HEK293 (cell line): ENCODE data around the gene ABI3.

Experiments
- CTCF ChIA-PET: fragments of 350-600 bp; formaldehyde crosslinking; extraction: SDS; loops from one replicate; lab custom pipeline; 2021; ENCODE audit warnings: antibody characterized with exemption; lab: Yijun Ruan, JAX
- POLR2A ChIA-PET: fragments of 300-600 bp; formaldehyde crosslinking; extraction: SDS; loops from one replicate; lab custom pipeline; 2020; ENCODE audit warnings: antibody characterized with exemption, inconsistent platforms; lab: Yijun Ruan, JAX
- H3K27ac ChIP-seq: fragments of 200-500 bp; sonication (Bioruptor generic); 2 replicates; pipeline ENCODE4 v1.5.1; 2014; ENCODE audit warnings: low read depth, low read length, control low read depth, inconsistent platforms; ENCODE audit errors: extremely low read depth
- H3K36me3 ChIP-seq, 2 experiments: fragments of 200-500 bp in 1 of 2; sonication (Bioruptor generic) in 1 of 2; 1 replicate in 1 of 2; 2 replicates in 1 of 2; pipeline ENCODE4 v1.5.1; 2014 to 2017; ENCODE audit warnings: inconsistent platforms in 2 of 2, low read length in 2 of 2; ENCODE audit not compliant: control insufficient read depth in 2 of 2, insufficient read depth in 1 of 2
- H3K4me1 ChIP-seq: fragments of 200-500 bp; sonication (Bioruptor generic); 2 replicates; pipeline ENCODE4 v1.5.1; 2014; ENCODE audit warnings: mild to moderate bottlenecking, low read length, inconsistent platforms; ENCODE audit not compliant: control insufficient read depth, insufficient read depth
- H3K4me3 ChIP-seq: 2 replicates; pipeline ENCODE4 v1.5.1; 2011; ENCODE audit warnings: low read depth, mild to moderate bottlenecking, control low read depth, low read length, moderate library complexity
- H3K9me3 ChIP-seq: fragments of 200-500 bp; sonication (Bioruptor generic); 2 replicates; pipeline ENCODE4 v1.5.1; 2014; ENCODE audit warnings: low read depth, low read length, inconsistent platforms; ENCODE audit not compliant: control insufficient read depth, insufficient read depth
- GLI2 ChIP-seq: fragments of 450-650 bp; formaldehyde crosslinking; IDR thresholded peaks from 2 replicates; pipeline ENCODE4; 2017; ENCODE audit warnings: missing biosample characterization, missing genetic modification characterization, low read depth, borderline replicate concordance
- HOXC10 ChIP-seq: sonication (generic); formaldehyde crosslinking; IDR thresholded peaks from 2 replicates; pipeline ENCODE4 v1.8.1; 2023; ENCODE audit warnings: mild to moderate bottlenecking, missing genetic modification reagents
- OVOL3 ChIP-seq: fragments of 450-650 bp; formaldehyde crosslinking; IDR thresholded peaks from 2 replicates; pipeline ENCODE4 v1.5.1; 2016; ENCODE audit warnings: missing biosample characterization, missing genetic modification characterization
- PBX3 ChIP-seq: sonication (generic); formaldehyde crosslinking; IDR thresholded peaks from 2 replicates; pipeline ENCODE4 v1.8.1; 2022; ENCODE audit warnings: mild to moderate bottlenecking, moderate library complexity, missing genetic modification reagents
- SALL2 ChIP-seq: fragments of 450-650 bp; formaldehyde crosslinking; IDR thresholded peaks from 2 replicates; pipeline ENCODE4 v1.5.0; 2017; ENCODE audit warnings: missing biosample characterization, mild to moderate bottlenecking, missing genetic modification characterization, borderline replicate concordance
- SCRT2 ChIP-seq: fragments of 450-650 bp; formaldehyde crosslinking; IDR thresholded peaks from 2 replicates; pipeline ENCODE4 v1.5.1; 2016; ENCODE audit warnings: missing biosample characterization, missing genetic modification characterization
- YY2 ChIP-seq: fragments of 450-650 bp; formaldehyde crosslinking; IDR thresholded peaks from 2 replicates; pipeline ENCODE4 v1.5.1; 2016; ENCODE audit warnings: missing biosample characterization, missing genetic modification characterization
- ZBTB21 ChIP-seq: fragments of 450-650 bp; formaldehyde crosslinking; IDR thresholded peaks from 2 replicates; pipeline ENCODE4 v1.5.1; 2017; ENCODE audit warnings: missing biosample characterization, missing genetic modification characterization
- ZFP37 ChIP-seq: fragments of 450-650 bp; formaldehyde crosslinking; IDR thresholded peaks from 2 replicates; pipeline ENCODE4 v1.5.1; 2016; ENCODE audit warnings: missing biosample characterization, missing genetic modification characterization
- ZNF133 ChIP-seq: fragments of 450-650 bp; formaldehyde crosslinking; IDR thresholded peaks from 2 replicates; pipeline ENCODE4 v1.5.1; 2016; ENCODE audit warnings: missing biosample characterization, missing genetic modification characterization
- ZNF214 ChIP-seq: fragments of 450-650 bp; formaldehyde crosslinking; IDR thresholded peaks from 2 replicates; pipeline ENCODE4 v1.5.1; 2017; ENCODE audit warnings: missing biosample characterization, mild to moderate bottlenecking, missing genetic modification characterization, borderline replicate concordance
- ZNF280D ChIP-seq: fragments of 450-650 bp; formaldehyde crosslinking; IDR thresholded peaks from 2 replicates; pipeline ENCODE4 v1.5.1; 2016; ENCODE audit warnings: missing biosample characterization, missing genetic modification characterization
- ZNF292 ChIP-seq: fragments of 450-650 bp; formaldehyde crosslinking; IDR thresholded peaks from 2 replicates; pipeline ENCODE4 v1.5.1; 2016; ENCODE audit warnings: low read depth, missing biosample characterization, missing genetic modification characterization, borderline replicate concordance
- ZNF521 ChIP-seq: fragments of 450-650 bp; formaldehyde crosslinking; IDR thresholded peaks from 2 replicates; pipeline ENCODE4 v1.5.1; 2017; ENCODE audit warnings: missing biosample characterization, mild to moderate bottlenecking, missing genetic modification characterization
- ZNF529 ChIP-seq: fragments of 450-650 bp; formaldehyde crosslinking; IDR thresholded peaks from 2 replicates; pipeline ENCODE4 v1.5.1; 2017; ENCODE audit warnings: missing genetic modification characterization, missing biosample characterization; ENCODE audit not compliant: insufficient replicate concordance
- ZNF571 ChIP-seq: fragments of 450-650 bp; formaldehyde crosslinking; IDR thresholded peaks from 2 replicates; pipeline ENCODE4 v1.5.0; 2017; ENCODE audit warnings: missing biosample characterization, missing genetic modification characterization
- ZNF580 ChIP-seq: fragments of 450-650 bp; formaldehyde crosslinking; IDR thresholded peaks from 2 replicates; pipeline ENCODE4 v1.5.1; 2016; ENCODE audit warnings: missing biosample characterization, missing genetic modification characterization
- ZNF677 ChIP-seq: fragments of 450-650 bp; IDR thresholded peaks from 2 replicates; pipeline ENCODE4 v1.5.0; 2018; ENCODE audit warnings: missing biosample characterization, mild to moderate bottlenecking, missing genetic modification characterization, moderate library complexity
- ZNF747 ChIP-seq: fragments of 450-650 bp; formaldehyde crosslinking; IDR thresholded peaks from 2 replicates; pipeline ENCODE4 v1.5.1; 2016; ENCODE audit warnings: missing biosample characterization, missing genetic modification characterization
- ZSCAN18 ChIP-seq: fragments of 450-650 bp; formaldehyde crosslinking; IDR thresholded peaks from 2 replicates; pipeline ENCODE4 v1.5.1; 2016; ENCODE audit warnings: missing biosample characterization, missing genetic modification characterization
- TF ChIP-seq, protein P1 (sequence below): fragments of 450-650 bp; formaldehyde crosslinking; IDR thresholded peaks from 2 replicates; pipeline ENCODE4 v1.5.1; 2016; ENCODE audit warnings: missing biosample characterization, missing genetic modification characterization, borderline replicate concordance
- TF ChIP-seq, protein P2 (sequence below): fragments of 450-650 bp; formaldehyde crosslinking; IDR thresholded peaks from 2 replicates; pipeline ENCODE4 v1.5.1; 2016; ENCODE audit warnings: missing biosample characterization, missing genetic modification characterization

The ABI3 gene

GRCh38 chr17:49240619-49241018 is 30.1 kb downstream of the ABI3 start (continued):
- TF ChIP-seq, protein P1, sequence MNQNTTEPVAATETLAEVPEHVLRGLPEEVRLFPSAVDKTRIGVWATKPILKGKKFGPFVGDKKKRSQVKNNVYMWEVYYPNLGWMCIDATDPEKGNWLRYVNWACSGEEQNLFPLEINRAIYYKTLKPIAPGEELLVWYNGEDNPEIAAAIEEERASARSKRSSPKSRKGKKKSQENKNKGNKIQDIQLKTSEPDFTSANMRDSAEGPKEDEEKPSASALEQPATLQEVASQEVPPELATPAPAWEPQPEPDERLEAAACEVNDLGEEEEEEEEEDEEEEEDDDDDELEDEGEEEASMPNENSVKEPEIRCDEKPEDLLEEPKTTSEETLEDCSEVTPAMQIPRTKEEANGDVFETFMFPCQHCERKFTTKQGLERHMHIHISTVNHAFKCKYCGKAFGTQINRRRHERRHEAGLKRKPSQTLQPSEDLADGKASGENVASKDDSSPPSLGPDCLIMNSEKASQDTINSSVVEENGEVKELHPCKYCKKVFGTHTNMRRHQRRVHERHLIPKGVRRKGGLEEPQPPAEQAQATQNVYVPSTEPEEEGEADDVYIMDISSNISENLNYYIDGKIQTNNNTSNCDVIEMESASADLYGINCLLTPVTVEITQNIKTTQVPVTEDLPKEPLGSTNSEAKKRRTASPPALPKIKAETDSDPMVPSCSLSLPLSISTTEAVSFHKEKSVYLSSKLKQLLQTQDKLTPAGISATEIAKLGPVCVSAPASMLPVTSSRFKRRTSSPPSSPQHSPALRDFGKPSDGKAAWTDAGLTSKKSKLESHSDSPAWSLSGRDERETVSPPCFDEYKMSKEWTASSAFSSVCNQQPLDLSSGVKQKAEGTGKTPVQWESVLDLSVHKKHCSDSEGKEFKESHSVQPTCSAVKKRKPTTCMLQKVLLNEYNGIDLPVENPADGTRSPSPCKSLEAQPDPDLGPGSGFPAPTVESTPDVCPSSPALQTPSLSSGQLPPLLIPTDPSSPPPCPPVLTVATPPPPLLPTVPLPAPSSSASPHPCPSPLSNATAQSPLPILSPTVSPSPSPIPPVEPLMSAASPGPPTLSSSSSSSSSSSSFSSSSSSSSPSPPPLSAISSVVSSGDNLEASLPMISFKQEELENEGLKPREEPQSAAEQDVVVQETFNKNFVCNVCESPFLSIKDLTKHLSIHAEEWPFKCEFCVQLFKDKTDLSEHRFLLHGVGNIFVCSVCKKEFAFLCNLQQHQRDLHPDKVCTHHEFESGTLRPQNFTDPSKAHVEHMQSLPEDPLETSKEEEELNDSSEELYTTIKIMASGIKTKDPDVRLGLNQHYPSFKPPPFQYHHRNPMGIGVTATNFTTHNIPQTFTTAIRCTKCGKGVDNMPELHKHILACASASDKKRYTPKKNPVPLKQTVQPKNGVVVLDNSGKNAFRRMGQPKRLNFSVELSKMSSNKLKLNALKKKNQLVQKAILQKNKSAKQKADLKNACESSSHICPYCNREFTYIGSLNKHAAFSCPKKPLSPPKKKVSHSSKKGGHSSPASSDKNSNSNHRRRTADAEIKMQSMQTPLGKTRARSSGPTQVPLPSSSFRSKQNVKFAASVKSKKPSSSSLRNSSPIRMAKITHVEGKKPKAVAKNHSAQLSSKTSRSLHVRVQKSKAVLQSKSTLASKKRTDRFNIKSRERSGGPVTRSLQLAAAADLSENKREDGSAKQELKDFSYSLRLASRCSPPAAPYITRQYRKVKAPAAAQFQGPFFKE (tag by site-specific recombination): no peak
- TF ChIP-seq ZNF529 (no peak), ZNF580 (tag by site-specific recombination) (no peak)
- TF ChIP-seq, protein P2, sequence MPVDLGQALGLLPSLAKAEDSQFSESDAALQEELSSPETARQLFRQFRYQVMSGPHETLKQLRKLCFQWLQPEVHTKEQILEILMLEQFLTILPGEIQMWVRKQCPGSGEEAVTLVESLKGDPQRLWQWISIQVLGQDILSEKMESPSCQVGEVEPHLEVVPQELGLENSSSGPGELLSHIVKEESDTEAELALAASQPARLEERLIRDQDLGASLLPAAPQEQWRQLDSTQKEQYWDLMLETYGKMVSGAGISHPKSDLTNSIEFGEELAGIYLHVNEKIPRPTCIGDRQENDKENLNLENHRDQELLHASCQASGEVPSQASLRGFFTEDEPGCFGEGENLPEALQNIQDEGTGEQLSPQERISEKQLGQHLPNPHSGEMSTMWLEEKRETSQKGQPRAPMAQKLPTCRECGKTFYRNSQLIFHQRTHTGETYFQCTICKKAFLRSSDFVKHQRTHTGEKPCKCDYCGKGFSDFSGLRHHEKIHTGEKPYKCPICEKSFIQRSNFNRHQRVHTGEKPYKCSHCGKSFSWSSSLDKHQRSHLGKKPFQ: no peak

- H3K4me3 ChIP-seq: no peak overlapping the region
- no peaks in the 10 kb centered on the region for H3K4me1 ChIP-seq
- no peak overlapping the region for H3K27ac ChIP-seq
- ChIA-PET POLR2A (no interaction called here), CTCF (interaction anchor here (0.7 to 4.5 kb wide), 4 partner anchors 12 to 316 kb away, joined by 3 to 33 read pairs (median 5); no protein-coding TSS in a partner anchor)
- no peaks in the 10 kb centered on the region for H3K9me3 ChIP-seq
- H3K36me3 ChIP-seq: no peaks in the 10 kb centered on the region
- TF ChIP-seq HOXC10 (CRISPR knock-in tag) (no peak), PBX3 (CRISPR knock-in tag) (no peak), ZBTB21 (tag by site-specific recombination) (no peak), ZNF571 (no peak), SCRT2 (tag by site-specific recombination) (no peak), ZNF747 (tag by site-specific recombination) (no peak), SALL2 (tag by site-specific recombination) (no peak), ZNF521 (tag by site-specific recombination) (no peak), ZFP37 (no peak), ZNF214 (tag by site-specific recombination) (no peak), YY2 (tag by site-specific recombination) (no peak), ZNF133 (tag by site-specific recombination) (no peak), ZNF280D (tag by site-specific recombination) (no peak), ZSCAN18 (tag by site-specific recombination) (no peak), GLI2 (no peak), ZNF292 (tag by site-specific recombination) (no peak), OVOL3 (tag by site-specific recombination) (no peak), ZNF677 (no peak)
Observed at GRCh38 chr17:49241040-49241439, 30.5 kb downstream of the ABI3 start.
